ENCODE data around the gene CDC42BPG. TPM values are rescaled to one million over a fixed set of nuclear protein-coding genes. Genes with fewer than 3 reads are reported as not detected.

Gene CDC42BPG
- total and polyA plus RNA-seq, 10 of the 15 experiments (the other 5 are each of a cell fraction or from before 2014, with no cell fraction given), result 0.02 to 1.3 (median 0.09) TPM; not detected in 1

GRCh38 chr11:64875369-64876228 is 31.1 kb upstream of the CDC42BPG start:
- WGBS (ENCODE audit: insufficient coverage, insufficient replicate concordance, low lambda C conversion rate, missing lambda C conversion rate), result 2% methylated on average over 17 of the region's 17 CpGs
- in situ Hi-C loops (cut with MboI), result no loop called here
- peak overlapping the region; percentile 84 for H3K27ac ChIP-seq (ENCODE audit: control insufficient read depth, insufficient read depth)
- ChIA-PET SMC1A (ENCODE audit: uncharacterized antibody, unreplicated experiment) (interaction anchor here (0.9 to 11.5 kb wide), 9 partner anchors 10 to 153 kb away, joined by 3 to 227 read pairs (median 4); partner anchors contain the start of gene BATF2), RAD21 (ENCODE audit: unreplicated experiment) (interaction anchor here (0.9 to 12.5 kb wide), 5 partner anchors 12 to 25 kb away, joined by 3 to 253 read pairs (median 8); no protein-coding TSS in a partner anchor), POLR2A (interaction anchor here (0.8 to 19.9 kb wide), 4 partner anchors 11 to 97 kb away, joined by 3 to 620 read pairs (median 5); partner anchors contain the start of gene SF1), CTCF (interaction anchor here (0.9 to 30.0 kb wide), 7 partner anchors 13 to 246 kb away, joined by 3 to 1208 read pairs (median 5); partner anchors contain the start of genes CDC42BPG and FAU)
- peak; percentile 71; the same call in 1 of the 2 replicates for TF ChIP-seq HDGF (IDR thresholded peaks at IDR 0.05)
- TF ChIP-seq EED (IDR thresholded peaks at IDR 0.05; ENCODE audit: low read depth), result no peak
- peak; percentile 65 for TF ChIP-seq POLR2A (IDR thresholded peaks at IDR 0.05; ENCODE audit: low read depth, low read length)
- no peak for TF ChIP-seq CBFB (IDR thresholded peaks at IDR 0.05; ENCODE audit: low read depth)
- TF ChIP-seq POLR2AphosphoS5 (IDR thresholded peaks at IDR 0.05; ENCODE audit: low read length), result peak; percentile 68
- TF ChIP-seq FOXM1 (IDR thresholded peaks at IDR 0.05; ENCODE audit: low read depth, low read length), result no peak
- TF ChIP-seq WRNIP1 (IDR thresholded peaks at IDR 0.05; ENCODE audit: borderline replicate concordance, low read depth, low read length), result peak; percentile 31; the same call in 1 of the 2 replicates
- TF ChIP-seq BACH1 (IDR thresholded peaks at IDR 0.05; ENCODE audit: borderline replicate concordance), result no peak
- no peak for TF ChIP-seq ASH2L (IDR thresholded peaks at IDR 0.05; ENCODE audit: borderline replicate concordance, low read depth)
- TF ChIP-seq SPI1 (IDR thresholded peaks at IDR 0.05; ENCODE audit: borderline replicate concordance, insufficient read depth, low read depth, low read length), result peak; percentile 20; the same call in 1 of the 2 replicates
- TF ChIP-seq MXI1 (IDR thresholded peaks at IDR 0.05; ENCODE audit: low read depth, low read length), result no peak
- no peak for TF ChIP-seq ZNF622 (IDR thresholded peaks at IDR 0.05)
- TF ChIP-seq RAD21 (IDR thresholded peaks at IDR 0.05; ENCODE audit: insufficient read depth, low read depth, low read length), result no peak
- 0 out of 2 replicates have a peak, but pooled peaks have one; percentile 5 for TF ChIP-seq ZBED1 (IDR thresholded peaks at IDR 0.05; ENCODE audit: borderline replicate concordance)
- TF ChIP-seq MTA3 (IDR thresholded peaks at IDR 0.05; ENCODE audit: borderline replicate concordance, low read length), result no peak
- TF ChIP-seq NKRF (conservative IDR thresholded peaks at IDR 0.05), result no peak
- no peak for TF ChIP-seq ATF7 (IDR thresholded peaks at IDR 0.05; ENCODE audit: low read depth)
- peak; percentile 2; the same call in 1 of the 2 replicates for TF ChIP-seq SMAD5 (IDR thresholded peaks at IDR 0.05; ENCODE audit: low read depth)
- no peak for TF ChIP-seq TARDBP (IDR thresholded peaks at IDR 0.05; ENCODE audit: borderline replicate concordance)
- peak; percentile 78 for TF ChIP-seq PAX5 (IDR thresholded peaks at IDR 0.05; ENCODE audit: borderline replicate concordance, low read depth, low read length)
- TF ChIP-seq YBX1 (IDR thresholded peaks at IDR 0.05), result no peak
- TF ChIP-seq NBN (IDR thresholded peaks at IDR 0.05), result 0 out of 2 replicates have a peak, but pooled peaks have one; percentile 38
- TF ChIP-seq GABPA (IDR thresholded peaks at IDR 0.05; ENCODE audit: low read depth), result no peak
- TF ChIP-seq CHD2 (IDR thresholded peaks at IDR 0.05; ENCODE audit: borderline replicate concordance, low read depth, low read length), result no peak
- H3K36me3 ChIP-seq (ENCODE audit: control insufficient read depth in 2 of 2, insufficient read depth in 2 of 2, low read length in 1 of 2), result peaks cover 0 to 21% of the 10 kb centered on the region in 2 experiments
- peak overlapping the region; percentile 88 for H3K9ac ChIP-seq (ENCODE audit: control insufficient read depth, insufficient read depth, low read length)
- peaks cover 47% of the 10 kb centered on the region for H3K4me1 ChIP-seq (ENCODE audit: control insufficient read depth, insufficient read depth, low read length)
- BruUV-seq (replicated peaks), result no TSS peak
- FAIRE-seq (no peak), ATAC-seq (no peak), DNase-seq (ENCODE audit: low read depth, low spot score) (no peak)
- H2AFZ ChIP-seq (ENCODE audit: control insufficient read depth, low read depth, low read length), result no peak overlapping the region
- H3K79me2 ChIP-seq (ENCODE audit: control insufficient read depth, insufficient read depth, low read length), result peaks cover 84% of the 10 kb centered on the region
- H3K4me3 ChIP-seq, result peak overlapping the region; percentile 89
- peaks cover 3% of the 10 kb centered on the region; the same call in 1 of the 2 replicates for H4K20me1 ChIP-seq (ENCODE audit: control insufficient read depth, insufficient read depth)
- H3K4me2 ChIP-seq (ENCODE audit: control insufficient read depth, insufficient read depth), result peak overlapping the region; percentile 92
- no peaks in the 10 kb centered on the region for H3K27me3 ChIP-seq (replicated peaks in 1 of 2; ENCODE audit: control insufficient read depth in 2 of 2, insufficient read depth in 2 of 2, low read length in 1 of 2)
- intact Hi-C loops (cut with micrococcal nuclease; ENCODE audit: unreplicated experiment), result loop anchor here (2.0 to 10.0 kb wide), 3 partner anchors 17 to 839 kb away; partner anchors contain the start of genes KAT5 and MAP3K11
- no peaks in the 10 kb centered on the region for H3K9me3 ChIP-seq (replicated peaks; ENCODE audit: control insufficient read depth, insufficient read depth, low read length)
